IMR-90 (cell line): ENCODE measurements around the gene TRMT11. TPM values are rescaled to one million over a fixed set of nuclear protein-coding genes. Genes with fewer than 3 reads are reported as not detected.

Experiments
- ATAC-seq: fragments of 200-7000 bp; cut with Tn5 transposase; 2 replicates; pipeline ENCODE4 v1.9.1; 2020; ENCODE audit warnings: low read depth, mild to moderate bottlenecking, moderate library complexity
- BruUV-seq: library from RNA; stranded (reverse); fragments of 400-500 nt; replicated peaks from 2 replicates; lab custom pipeline; 2021; lab: Mats Ljungman, UMichigan
- CTCF ChIA-PET: fragments of 300-600 bp; formaldehyde crosslinking; extraction: SDS; loops from one replicate; lab custom pipeline; 2021; ENCODE audit warnings: antibody characterized with exemption; lab: Yijun Ruan, JAX
- POLR2A ChIA-PET: fragments of 300-600 bp; sonication (Branson Sonifier 250); formaldehyde crosslinking; loops from one replicate; lab custom pipeline; 2022; ENCODE audit warnings: antibody characterized with exemption; ENCODE audit not compliant: unreplicated experiment; lab: Charles Lee
- DNase-seq: peaks from one replicate; pipeline ENCODE4 v3.0.0; 2013
- H2AFZ ChIP-seq: replicated peaks from 2 replicates; pipeline ENCODE3; 2013; ENCODE audit warnings: low read length, mild to moderate bottlenecking; ENCODE audit not compliant: poor library complexity
- H2AK5ac ChIP-seq: 2 replicates; pipeline ENCODE4 v1.6.1; 2013; ENCODE audit warnings: low read depth, low read length, inconsistent platforms
- H2AK9ac ChIP-seq: replicated peaks from 2 replicates; pipeline ENCODE3; 2013; ENCODE audit warnings: mild to moderate bottlenecking, low read depth, low read length, moderate library complexity; ENCODE audit not compliant: poor library complexity
- H2BK120ac ChIP-seq: 2 replicates; pipeline ENCODE4 v1.6.1; 2013; ENCODE audit warnings: low read depth, low read length, inconsistent platforms
- H2BK15ac ChIP-seq: 3 replicates; pipeline ENCODE4 v1.6.1; 2013; ENCODE audit warnings: low read depth, low read length, inconsistent platforms
- H2BK20ac ChIP-seq: 2 replicates; pipeline ENCODE4 v1.6.1; 2013; ENCODE audit warnings: low read depth, mild to moderate bottlenecking, inconsistent platforms, low read length, moderate library complexity
- H2BK5ac ChIP-seq: 2 replicates; pipeline ENCODE4 v1.6.1; 2013; ENCODE audit warnings: mild to moderate bottlenecking, low read depth, low read length, inconsistent platforms; ENCODE audit not compliant: poor library complexity, severe bottlenecking
- H3K14ac ChIP-seq: replicated peaks from 2 replicates; pipeline ENCODE4 v1.6.1; 2013; ENCODE audit warnings: low read depth, low read length, inconsistent platforms
- H3K18ac ChIP-seq: 2 replicates; pipeline ENCODE4 v1.6.1; 2013; ENCODE audit warnings: low read depth, low read length, control low read depth
- H3K23ac ChIP-seq: 2 replicates; pipeline ENCODE4 v1.6.1; 2013; ENCODE audit warnings: low read depth, low read length, inconsistent platforms
- H3K27ac ChIP-seq: 2 replicates; pipeline ENCODE4 v1.5.1; 2013; ENCODE audit warnings: mild to moderate bottlenecking, control low read depth, low read length; ENCODE audit not compliant: insufficient read depth
- H3K27me3 ChIP-seq: 2 replicates; pipeline ENCODE4 v1.6.1; 2013; ENCODE audit warnings: low read length; ENCODE audit not compliant: control insufficient read depth, insufficient read depth
- H3K36me3 ChIP-seq: 2 replicates; pipeline ENCODE4 v1.6.1; 2013; ENCODE audit warnings: low read length, mixed read lengths; ENCODE audit not compliant: control insufficient read depth, insufficient read depth
- H3K4ac ChIP-seq: 2 replicates; pipeline ENCODE4 v1.6.1; 2013; ENCODE audit warnings: low read depth, low read length, inconsistent platforms
- H3K4me1 ChIP-seq: 2 replicates; pipeline ENCODE4 v1.6.1; 2013; ENCODE audit warnings: low read length, mixed read lengths; ENCODE audit not compliant: control insufficient read depth, insufficient read depth
- H3K4me2 ChIP-seq: 2 replicates; pipeline ENCODE4 v1.6.1; 2013; ENCODE audit warnings: low read depth, mild to moderate bottlenecking, control low read depth, low read length, moderate library complexity
- H3K4me3 ChIP-seq: 2 replicates; pipeline ENCODE4 v1.5.1; 2013; ENCODE audit warnings: low read depth, mild to moderate bottlenecking, control low read depth, low read length, moderate library complexity; ENCODE audit not compliant: insufficient read depth
- H3K56ac ChIP-seq: 2 replicates; pipeline ENCODE4 v1.6.1; 2013; ENCODE audit warnings: low read length, inconsistent platforms; ENCODE audit not compliant: insufficient read depth; ENCODE audit errors: extremely low read depth
- H3K79me1 ChIP-seq, 2 experiments: 2 replicates each; pipeline ENCODE4 v1.6.1; 2013; ENCODE audit warnings: low read length in 2 of 2, inconsistent platforms in 1 of 2, low read depth in 1 of 2
- H3K9ac ChIP-seq: 2 replicates; pipeline ENCODE4 v1.6.1; 2013; ENCODE audit warnings: low read depth, low read length, control low read depth
- H3K9me1 ChIP-seq: 2 replicates; pipeline ENCODE4 v1.6.1; 2013; ENCODE audit warnings: low read length, inconsistent platforms; ENCODE audit not compliant: insufficient read depth
- H3K9me3 ChIP-seq: 2 replicates; pipeline ENCODE4 v1.6.1; 2013; ENCODE audit warnings: low read length; ENCODE audit not compliant: control insufficient read depth, insufficient read depth
- H4K20me1 ChIP-seq: 2 replicates; pipeline ENCODE4 v1.6.1; 2013; ENCODE audit warnings: low read length, inconsistent platforms; ENCODE audit not compliant: insufficient read depth
- H4K5ac ChIP-seq: 2 replicates; pipeline ENCODE4 v1.6.1; 2013; ENCODE audit warnings: mild to moderate bottlenecking, low read depth, low read length, control low read depth
- H4K8ac ChIP-seq, 2 experiments: 2 replicates each; pipeline ENCODE4 v1.6.1; 2013; ENCODE audit warnings: low read depth in 2 of 2, low read length in 2 of 2, control low read depth in 1 of 2, inconsistent platforms in 1 of 2
- H4K91ac ChIP-seq: 2 replicates; pipeline ENCODE4 v1.6.1; 2013; ENCODE audit warnings: low read depth, low read length, inconsistent platforms; ENCODE audit not compliant: insufficient read depth
- CHD1 ChIP-seq: IDR thresholded peaks from 2 replicates; pipeline ENCODE4 v1.6.1; 2012; ENCODE audit warnings: low read depth, low read length, improper control_type of control experiment
- MAFK ChIP-seq: IDR thresholded peaks from 2 replicates; pipeline ENCODE4 v1.6.1; 2012; ENCODE audit warnings: low read depth, low read length, improper control_type of control experiment
- WGBS, 2 experiments: methylation state at CpG; one replicate each; pipeline versions ENCODE4 v1.1.5 to v1.1.7; 2013; ENCODE audit warnings: missing lambda C conversion rate in 2 of 2; ENCODE audit not compliant: insufficient read length in 1 of 2; ENCODE audit errors: extremely low coverage in 2 of 2; 5-methylcytosine and 5-hydroxymethylcytosine counted together
- dilution Hi-C: fragments of 300-500 bp; cut with HindIII; formaldehyde crosslinking; loops from one replicate; pipeline ENCODE4 v1.14.3; 2018; ENCODE audit warnings: low sequenced_read_pairs; ENCODE audit not compliant: unreplicated experiment
- in situ Hi-C: fragments of 300-500 bp; cut with MboI; formaldehyde crosslinking; loops from 3 replicates; pipeline ENCODE4 v1.14.3; 2019; ENCODE audit warnings: low sequenced_read_pairs, inconsistent platforms, mixed read lengths
- intact Hi-C: fragments of 100-400 bp; cut with micrococcal nuclease; formaldehyde crosslinking; loops from 2 replicates; pipeline ENCODE4 v1.10.0; 2022
- polyA plus RNA-seq, 3 experiments: library from polyadenylated mRNA; depleted of rRNA; stranded (reverse); fragments of >200 nt; gene quantifications; 2 replicates each; pipeline ENCODE4 v1.2.3, GENCODE V29; 2012; ENCODE audit warnings: low replicate concordance in 1 of 3
- total RNA-seq: library from RNA; depleted of rRNA; stranded (reverse); fragments of >200 nt; gene quantifications from 2 replicates; pipeline ENCODE4 v1.2.3, GENCODE V29; 2012

The TRMT11 gene
- total and polyA plus RNA-seq, 2 of the 4 experiments (the other 2 are of a cell fraction): 14.3 to 19.0 TPM

GRCh38 chr6:126010040-126010439 is 23.7 kb downstream of the TRMT11 start:
- Histone ChIP-seq H4K91ac (no peak overlapping the region), H2AFZ (no peak overlapping the region), H2BK15ac (no peak overlapping the region), H3K79me1 (no peaks in the 10 kb centered on the region; a peak in 1 of 4 replicates), H3K14ac (no peak overlapping the region), H3K4me1 (no peaks in the 10 kb centered on the region), H3K9ac (no peak overlapping the region), H3K27me3 (no peaks in the 10 kb centered on the region), H3K56ac (no peak overlapping the region), H4K8ac (no peak overlapping the region), H3K4me3 (no peak overlapping the region), H3K27ac (no peak overlapping the region), H4K20me1 (no peaks in the 10 kb centered on the region), H3K9me3 (no peaks in the 10 kb centered on the region), H3K4me2 (no peak overlapping the region), H2BK20ac (no peak overlapping the region), H3K36me3 (peaks cover 17% of the 10 kb centered on the region), H3K23ac (no peak overlapping the region), H3K18ac (no peak overlapping the region), H2AK9ac (no peak overlapping the region), H3K9me1 (no peaks in the 10 kb centered on the region), H2AK5ac (no peak overlapping the region), H2BK120ac (no peak overlapping the region), H2BK5ac (no peak overlapping the region), H4K5ac (no peak overlapping the region), H3K4ac (no peak overlapping the region)
- TF ChIP-seq CHD1 (no peak), MAFK (no peak)
- intact Hi-C loops (no loop called here), dilution Hi-C loops (no loop called here), in situ Hi-C loops (loop anchor here (25.0 kb wide), 1 partner anchor 652 kb away; no protein-coding TSS in a partner anchor)
- ChIA-PET POLR2A (no interaction called here), CTCF (interaction anchor here (0.6 kb wide), 1 partner anchor 151 kb away, joined by 3 read pairs; no protein-coding TSS in a partner anchor)
- BruUV-seq: no TSS peak
- ATAC-seq (no peak), DNase-seq (no peak)
- no CpG with 5 or more reads among the region's 4 CpGs for WGBS, 2 experiments
